ENCODE results near the gene HSF5. TPM values are rescaled to one million over a fixed set of nuclear protein-coding genes. Genes with fewer than 3 reads are reported as not detected.

HSF5 gene
- total and polyA plus RNA-seq, 8 donors, result 0.18 TPM; not detected in 7

- Histone ChIP-seq H3K27ac (no peak overlapping the region), H3K9me3 (no peaks in the 10 kb centered on the region), H3K36me3 (no peaks in the 10 kb centered on the region), H3K4me3 (no peak overlapping the region), H3K27me3 (peaks cover 0 to 3% (median 0%) of the 10 kb centered on the region in 3 donors), H3K4me1 (no peaks in the 10 kb centered on the region)
- DNase-seq, result no peak
- TF ChIP-seq POLR2AphosphoS5 (IDR thresholded peaks at IDR 0.05), result no peak
- TF ChIP-seq POLR2A (IDR thresholded peaks at IDR 0.05), result no peak
- no peak for TF ChIP-seq CTCF (IDR thresholded peaks at IDR 0.05)
- TF ChIP-seq EP300 (IDR thresholded peaks at IDR 0.05), result no peak
- intact Hi-C loops (cut with DNase I; ENCODE audit: low total_unique reads), result no loop called here
Observed at GRCh38 chr17:58436245-58436644, 52.0 kb downstream of the HSF5 start.

GRCh38 chr17:58432806-58433573 is 55.2 kb downstream of the HSF5 start:
- Histone ChIP-seq H3K36me3 (no peaks in the 10 kb centered on the region), H3K27ac (no peak overlapping the region), H3K4me3 (no peak overlapping the region), H3K9me3 (no peaks in the 10 kb centered on the region), H3K4me1 (no peaks in the 10 kb centered on the region), H3K27me3 (peaks cover 0 to 3% (median 0%) of the 10 kb centered on the region in 3 donors)
- intact Hi-C loops (cut with DNase I; ENCODE audit: low total_unique reads), result no loop called here
- TF ChIP-seq CTCF (IDR thresholded peaks at IDR 0.05), result no peak
- no peak for TF ChIP-seq EP300 (IDR thresholded peaks at IDR 0.05)
- TF ChIP-seq POLR2A (IDR thresholded peaks at IDR 0.05), result no peak
- no peak for TF ChIP-seq POLR2AphosphoS5 (IDR thresholded peaks at IDR 0.05)
- 75 to 83% (median 79%) methylated on average over 7 of the region's 7 CpGs for WGBS, 5 donors
- DNase-seq, result no peak

GRCh38 chr17:58427807-58428206 is 60.4 kb downstream of the HSF5 start:
- Histone ChIP-seq H3K4me1 (no peaks in the 10 kb centered on the region), H3K27me3 (peaks cover 0 to 7% (median 0%) of the 10 kb centered on the region in 3 donors), H3K36me3 (no peaks in the 10 kb centered on the region), H3K9me3 (no peaks in the 10 kb centered on the region), H3K27ac (no peak overlapping the region), H3K4me3 (no peak overlapping the region)
- TF ChIP-seq POLR2AphosphoS5 (IDR thresholded peaks at IDR 0.05) (no peak), EP300 (IDR thresholded peaks at IDR 0.05) (no peak), CTCF (IDR thresholded peaks at IDR 0.05) (no peak), POLR2A (IDR thresholded peaks at IDR 0.05) (no peak)
- intact Hi-C loops (cut with DNase I; ENCODE audit: low total_unique reads), result no loop called here
- 78 to 91% (median 90%) methylated on average over 3 of the region's 3 CpGs for WGBS, 5 donors
- DNase-seq, result no peak

- no peak for DNase-seq
- 61 to 85% (median 71%) methylated on average over 1 of the region's 1 CpG for WGBS, 5 donors
- Histone ChIP-seq H3K4me3 (no peak overlapping the region), H3K27me3 (peaks cover 0 to 7% (median 0%) of the 10 kb centered on the region in 3 donors), H3K36me3 (no peaks in the 10 kb centered on the region), H3K9me3 (no peaks in the 10 kb centered on the region), H3K4me1 (peaks cover 0 to 12% (median 4%) of the 10 kb centered on the region in 4 donors), H3K27ac (no peak overlapping the region)
- TF ChIP-seq EP300 (IDR thresholded peaks at IDR 0.05), result no peak
- intact Hi-C loops (cut with DNase I; ENCODE audit: low total_unique reads), result no loop called here
Observed at GRCh38 chr17:58421711-58422110, 66.5 kb downstream of the HSF5 start.

GRCh38 chr17:58420827-58421226 is 67.4 kb downstream of the HSF5 start:
- Histone ChIP-seq H3K4me3 (no peak overlapping the region), H3K4me1 (peaks cover 0 to 12% (median 4%) of the 10 kb centered on the region in 4 donors), H3K9me3 (no peaks in the 10 kb centered on the region), H3K36me3 (no peaks in the 10 kb centered on the region), H3K27me3 (peaks cover 0 to 7% (median 0%) of the 10 kb centered on the region in 3 donors), H3K27ac (no peak overlapping the region)
- TF ChIP-seq EP300 (IDR thresholded peaks at IDR 0.05), result no peak
- TF ChIP-seq POLR2A (IDR thresholded peaks at IDR 0.05), result no peak
- TF ChIP-seq POLR2AphosphoS5 (IDR thresholded peaks at IDR 0.05), result no peak
- TF ChIP-seq CTCF (IDR thresholded peaks at IDR 0.05), result no peak
- DNase-seq, result no peak
- WGBS, 5 donors, result 44 to 68% (median 59%) methylated on average over 2 of the region's 2 CpGs
- intact Hi-C loops (cut with DNase I; ENCODE audit: low total_unique reads), result no loop called here

Measured in stomach (tissue), 9 donors.